Measurements from ENCODE around the gene TAF4B. TPM values are rescaled to one million over a fixed set of nuclear protein-coding genes. Genes with fewer than 3 reads are reported as not detected.

TAF4B gene
- total and polyA plus RNA-seq, 2 experiments from 2014 or later: 1.4 TPM; not detected in 1

DNA sequence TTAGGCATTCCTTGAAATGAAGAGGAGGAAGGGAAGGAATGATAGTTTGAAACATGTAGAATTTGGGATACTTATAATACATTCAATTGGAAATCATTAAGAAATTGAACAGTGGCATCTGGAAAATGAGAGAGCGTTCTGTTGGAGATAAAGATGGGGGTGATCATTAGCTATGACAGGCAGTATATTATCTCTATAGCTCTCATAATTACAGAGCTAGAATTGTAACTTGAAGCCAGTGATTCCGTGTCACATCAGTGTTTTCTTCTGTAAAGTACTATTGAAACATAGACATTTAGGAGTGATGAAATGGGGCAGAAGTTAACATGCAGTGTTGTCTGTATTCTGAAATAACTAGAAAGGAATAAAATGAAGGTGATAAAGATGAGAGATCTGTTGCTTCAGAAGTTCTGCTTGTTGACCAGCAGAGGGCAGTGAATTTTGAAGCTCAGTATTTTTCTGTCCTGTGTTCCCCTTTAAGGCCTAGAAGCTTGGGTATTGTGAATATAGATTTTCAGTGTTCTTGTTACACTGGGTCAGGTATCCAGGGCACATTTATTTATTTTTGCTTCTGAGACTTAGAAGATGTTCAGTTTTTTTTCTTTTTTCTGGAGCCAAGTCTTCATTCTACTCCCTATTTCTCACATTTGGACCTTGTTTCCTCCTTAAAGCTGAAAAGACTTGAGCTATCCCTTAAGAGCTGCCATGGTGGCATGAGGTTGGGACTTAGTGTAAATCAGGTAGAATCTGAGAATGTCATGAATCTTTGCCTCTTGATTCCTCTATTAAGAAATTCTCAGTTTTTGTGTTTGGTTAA is 157.4 kb downstream of the TAF4B start:
- Histone ChIP-seq H3K4me1 (ENCODE audit: insufficient read depth) (peaks cover 7% of the 10 kb centered on the region), H3K79me2 (no peaks in the 10 kb centered on the region), H3K4me3 (no peak overlapping the region), H4K20me1 (ENCODE audit: insufficient read depth, poor library complexity, severe bottlenecking) (no peaks in the 10 kb centered on the region), H3K9me2 (replicated peaks; ENCODE audit: insufficient read depth) (no peaks in the 10 kb centered on the region), H3K9me3 (ENCODE audit: low read depth) (no peaks in the 10 kb centered on the region), H2AFZ (no peak overlapping the region), H3K27me3 (no peaks in the 10 kb centered on the region), H3K27ac (no peak overlapping the region), H3K36me3 (replicated peaks; ENCODE audit: insufficient read depth, low read depth) (no peaks in the 10 kb centered on the region), H3K4me2 (no peak overlapping the region)
- peak; percentile 64 for DNase-seq (ENCODE audit: low spot score)
- 36% methylated on average over 2 of the region's 2 CpGs for WGBS (ENCODE audit: low lambda C conversion rate, missing lambda C conversion rate)
- TF ChIP-seq CTCF (IDR thresholded peaks at IDR 0.05; ENCODE audit: poor library complexity): peak; percentile 84
- no peak for TF ChIP-seq EZH2phosphoT487 (IDR thresholded peaks at IDR 0.05; ENCODE audit: low read depth, severe bottlenecking, unreplicated experiment)
- TF ChIP-seq EZH2 (IDR thresholded peaks at IDR 0.05; ENCODE audit: borderline replicate concordance): no peak

GRCh38 chr18:26386002-26386401 is 159.8 kb downstream of the TAF4B start:
- no peak overlapping the region for H2AFZ ChIP-seq
- peak; percentile 54 for DNase-seq (ENCODE audit: low spot score)

GRCh38 chr18:26386441-26386840 is 160.2 kb downstream of the TAF4B start:
- Histone ChIP-seq H2AFZ (no peak overlapping the region), H3K4me2 (no peak overlapping the region), H3K4me1 (ENCODE audit: insufficient read depth) (peaks cover 7% of the 10 kb centered on the region), H4K20me1 (ENCODE audit: insufficient read depth, poor library complexity, severe bottlenecking) (no peaks in the 10 kb centered on the region), H3K4me3 (no peak overlapping the region), H3K36me3 (replicated peaks; ENCODE audit: insufficient read depth, low read depth) (no peaks in the 10 kb centered on the region), H3K27ac (peak overlapping the region; percentile 46), H3K9me2 (replicated peaks; ENCODE audit: insufficient read depth) (no peaks in the 10 kb centered on the region), H3K9me3 (ENCODE audit: low read depth) (no peaks in the 10 kb centered on the region), H3K27me3 (no peaks in the 10 kb centered on the region), H3K79me2 (no peaks in the 10 kb centered on the region)
- TF ChIP-seq EZH2phosphoT487 (IDR thresholded peaks at IDR 0.05; ENCODE audit: low read depth, severe bottlenecking, unreplicated experiment) (no peak), CTCF (IDR thresholded peaks at IDR 0.05; ENCODE audit: poor library complexity) (no peak), EZH2 (IDR thresholded peaks at IDR 0.05; ENCODE audit: borderline replicate concordance) (no peak)
- no peak for DNase-seq (ENCODE audit: low spot score)
- 82% methylated on average over 2 of the region's 2 CpGs for WGBS (ENCODE audit: low lambda C conversion rate, missing lambda C conversion rate)

More at GRCh38 chr18:26386002-26386401, 159.8 kb downstream of the TAF4B start:
- TF ChIP-seq CTCF (IDR thresholded peaks at IDR 0.05; ENCODE audit: poor library complexity) (no peak), EZH2 (IDR thresholded peaks at IDR 0.05; ENCODE audit: borderline replicate concordance) (no peak), EZH2phosphoT487 (IDR thresholded peaks at IDR 0.05; ENCODE audit: low read depth, severe bottlenecking, unreplicated experiment) (no peak)
- no peak overlapping the region for H3K4me2 ChIP-seq
- H3K9me3 ChIP-seq (ENCODE audit: low read depth): no peaks in the 10 kb centered on the region
- no peaks in the 10 kb centered on the region for H3K79me2 ChIP-seq
- no peaks in the 10 kb centered on the region for H4K20me1 ChIP-seq (ENCODE audit: insufficient read depth, poor library complexity, severe bottlenecking)
- H3K27ac ChIP-seq: peak overlapping the region; percentile 46
- no peaks in the 10 kb centered on the region for H3K9me2 ChIP-seq (replicated peaks; ENCODE audit: insufficient read depth)
- no peaks in the 10 kb centered on the region for H3K27me3 ChIP-seq
- H3K36me3 ChIP-seq (replicated peaks; ENCODE audit: insufficient read depth, low read depth): no peaks in the 10 kb centered on the region
- H3K4me1 ChIP-seq (ENCODE audit: insufficient read depth): peaks cover 7% of the 10 kb centered on the region
- no peak overlapping the region for H3K4me3 ChIP-seq
